Measurements from ENCODE around the gene KIF7.
A peak's percentile ranks its signal among the peaks of the same experiment; 100 is the strongest.
"Not testable (repeated sequence)": the region's sequence is repeated elsewhere in the genome, so short reads cannot be mapped to it uniquely, and the experiment has no call there.

KIF7 gene, protein sequence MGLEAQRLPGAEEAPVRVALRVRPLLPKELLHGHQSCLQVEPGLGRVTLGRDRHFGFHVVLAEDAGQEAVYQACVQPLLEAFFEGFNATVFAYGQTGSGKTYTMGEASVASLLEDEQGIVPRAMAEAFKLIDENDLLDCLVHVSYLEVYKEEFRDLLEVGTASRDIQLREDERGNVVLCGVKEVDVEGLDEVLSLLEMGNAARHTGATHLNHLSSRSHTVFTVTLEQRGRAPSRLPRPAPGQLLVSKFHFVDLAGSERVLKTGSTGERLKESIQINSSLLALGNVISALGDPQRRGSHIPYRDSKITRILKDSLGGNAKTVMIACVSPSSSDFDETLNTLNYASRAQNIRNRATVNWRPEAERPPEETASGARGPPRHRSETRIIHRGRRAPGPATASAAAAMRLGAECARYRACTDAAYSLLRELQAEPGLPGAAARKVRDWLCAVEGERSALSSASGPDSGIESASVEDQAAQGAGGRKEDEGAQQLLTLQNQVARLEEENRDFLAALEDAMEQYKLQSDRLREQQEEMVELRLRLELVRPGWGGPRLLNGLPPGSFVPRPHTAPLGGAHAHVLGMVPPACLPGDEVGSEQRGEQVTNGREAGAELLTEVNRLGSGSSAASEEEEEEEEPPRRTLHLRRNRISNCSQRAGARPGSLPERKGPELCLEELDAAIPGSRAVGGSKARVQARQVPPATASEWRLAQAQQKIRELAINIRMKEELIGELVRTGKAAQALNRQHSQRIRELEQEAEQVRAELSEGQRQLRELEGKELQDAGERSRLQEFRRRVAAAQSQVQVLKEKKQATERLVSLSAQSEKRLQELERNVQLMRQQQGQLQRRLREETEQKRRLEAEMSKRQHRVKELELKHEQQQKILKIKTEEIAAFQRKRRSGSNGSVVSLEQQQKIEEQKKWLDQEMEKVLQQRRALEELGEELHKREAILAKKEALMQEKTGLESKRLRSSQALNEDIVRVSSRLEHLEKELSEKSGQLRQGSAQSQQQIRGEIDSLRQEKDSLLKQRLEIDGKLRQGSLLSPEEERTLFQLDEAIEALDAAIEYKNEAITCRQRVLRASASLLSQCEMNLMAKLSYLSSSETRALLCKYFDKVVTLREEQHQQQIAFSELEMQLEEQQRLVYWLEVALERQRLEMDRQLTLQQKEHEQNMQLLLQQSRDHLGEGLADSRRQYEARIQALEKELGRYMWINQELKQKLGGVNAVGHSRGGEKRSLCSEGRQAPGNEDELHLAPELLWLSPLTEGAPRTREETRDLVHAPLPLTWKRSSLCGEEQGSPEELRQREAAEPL (N-terminal part only)

DNA sequence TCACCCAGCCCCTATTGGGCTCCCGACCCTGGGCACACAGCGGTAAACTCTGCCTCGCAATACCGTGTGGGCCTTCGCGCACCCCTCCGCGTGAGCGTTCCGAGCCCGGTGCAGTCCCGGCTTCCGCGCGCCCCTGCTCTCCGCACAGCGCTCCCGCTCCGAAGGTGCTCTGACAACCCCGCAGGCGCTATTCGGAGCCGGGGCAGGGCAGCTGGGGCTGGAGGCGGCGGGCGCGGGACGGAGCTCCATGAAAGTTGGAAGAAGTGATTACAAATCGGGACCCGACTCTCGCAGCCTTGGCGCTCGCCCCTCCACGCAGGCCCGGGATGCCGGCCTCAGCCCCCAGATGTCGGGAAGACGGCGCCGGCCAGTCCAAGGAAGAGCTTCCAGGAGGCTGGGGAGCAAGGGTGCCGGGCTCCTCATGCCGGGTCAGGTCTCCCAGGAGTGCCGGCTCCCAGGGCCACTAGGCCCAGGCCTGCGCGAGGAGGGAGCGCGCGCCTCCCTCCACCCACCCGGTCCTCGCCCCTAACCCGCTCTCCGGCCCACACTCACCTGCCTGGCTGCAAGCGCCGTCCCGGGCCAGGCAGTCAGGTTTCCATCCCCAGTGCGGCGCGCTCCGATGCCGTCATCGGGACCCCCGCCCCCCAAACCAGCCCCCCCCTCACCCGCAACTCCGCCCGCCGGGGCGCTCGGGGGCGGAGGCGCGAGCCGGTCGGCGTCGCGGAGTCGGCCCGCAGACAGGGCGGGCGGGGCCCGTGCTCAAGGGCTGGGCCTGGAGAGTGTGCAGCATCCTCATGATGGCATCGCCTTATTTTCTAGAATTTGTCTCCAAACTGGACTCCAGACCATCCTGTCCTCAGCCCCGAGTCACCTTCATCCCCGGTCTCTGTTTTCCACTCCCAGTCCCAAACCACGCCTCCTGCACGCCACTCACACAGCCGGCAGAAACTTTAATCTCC is at the start of gene KIF7:
Gene KIF7, minus strand, starts transcription at position 621 of the 959 bp plus-strand sequence. CDS start 2,537 bp downstream, outside the sequence.
- peak in 1 of 3 donors; percentile 20 for DNase-seq (ENCODE audit: low read depth in 3 of 3)

DNA sequence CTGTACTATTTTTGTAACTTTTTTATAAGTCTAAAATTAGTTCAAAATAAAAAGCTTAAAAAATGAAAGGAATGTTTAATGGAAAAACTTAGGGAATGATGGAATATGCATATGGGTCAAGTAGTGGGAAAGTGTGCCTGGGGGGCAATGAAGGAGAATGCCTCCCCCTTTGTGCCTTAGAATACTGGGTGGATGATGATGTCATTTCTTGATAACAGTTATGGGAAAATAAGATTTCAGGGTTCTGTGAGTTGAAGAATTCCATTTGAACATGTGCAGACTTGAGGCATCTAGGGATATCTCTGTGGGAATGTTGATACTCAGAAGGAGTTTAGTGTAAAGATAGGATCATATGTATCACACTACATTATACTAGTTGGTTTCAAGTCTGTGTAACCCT is 49.1 kb upstream of the KIF7 start:
- DNase-seq (ENCODE audit: low read depth in 3 of 3): no peak

DNA sequence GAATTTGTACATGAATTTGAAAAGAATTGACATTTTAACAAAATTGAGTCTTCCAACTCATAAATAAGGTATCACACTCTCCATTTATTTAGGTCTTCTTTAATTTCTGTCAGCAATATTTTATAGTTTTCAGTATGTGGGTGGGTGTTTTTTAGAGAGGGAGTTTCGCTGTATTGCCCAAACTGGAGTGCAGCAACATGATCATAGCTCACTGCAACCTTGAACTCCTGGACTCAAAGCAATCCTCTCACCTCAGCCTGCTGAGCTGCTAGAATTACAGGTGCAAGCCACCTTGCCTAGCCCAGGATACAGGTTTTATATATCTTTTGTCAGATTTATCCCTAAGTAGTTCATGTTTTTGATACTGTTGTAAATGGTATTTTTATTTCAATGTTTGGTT is 39.9 kb upstream of the KIF7 start:
- DNase-seq (ENCODE audit: low read depth in 3 of 3): no peak

DNA sequence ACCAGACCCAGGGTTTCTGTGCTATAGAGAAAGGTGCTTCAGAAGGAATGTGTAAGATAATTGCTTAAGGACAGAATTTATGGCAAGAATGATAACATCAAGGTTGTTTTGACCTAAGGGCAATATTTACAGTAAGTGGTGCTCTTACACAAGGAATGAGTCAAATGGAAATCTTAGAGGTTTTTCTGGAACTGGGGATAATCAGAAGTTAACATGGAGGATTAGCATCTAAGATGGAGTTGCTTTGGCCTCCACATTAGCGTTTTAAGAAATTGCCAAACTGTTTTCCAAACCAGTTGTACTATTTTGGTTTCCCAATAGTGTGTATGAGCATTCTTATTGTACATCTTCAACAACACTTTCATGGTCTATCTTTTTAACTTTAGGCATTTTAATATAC is 38.4 kb upstream of the KIF7 start:
- DNase-seq (ENCODE audit: low read depth in 3 of 3): no peak

DNA sequence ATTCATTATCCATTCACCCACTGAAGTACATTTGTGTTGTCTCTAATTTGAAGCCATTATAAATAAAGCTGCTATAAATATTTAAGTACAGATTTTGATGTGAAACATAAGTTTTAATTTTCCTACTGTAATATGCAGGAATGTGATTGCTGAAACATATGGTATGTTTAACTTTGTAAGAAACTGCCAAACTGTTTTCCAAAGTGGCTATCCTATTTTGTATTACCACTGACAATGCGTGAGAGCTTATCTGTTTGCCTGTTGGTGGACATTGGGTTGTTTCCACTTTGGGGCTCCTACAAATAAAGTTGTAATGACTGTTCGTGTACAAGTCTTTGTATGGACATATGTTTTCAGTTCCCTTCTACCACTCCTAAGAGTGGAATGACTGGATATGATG is 37.8 kb upstream of the KIF7 start:
- no peak for DNase-seq (ENCODE audit: low read depth in 3 of 3)

DNA sequence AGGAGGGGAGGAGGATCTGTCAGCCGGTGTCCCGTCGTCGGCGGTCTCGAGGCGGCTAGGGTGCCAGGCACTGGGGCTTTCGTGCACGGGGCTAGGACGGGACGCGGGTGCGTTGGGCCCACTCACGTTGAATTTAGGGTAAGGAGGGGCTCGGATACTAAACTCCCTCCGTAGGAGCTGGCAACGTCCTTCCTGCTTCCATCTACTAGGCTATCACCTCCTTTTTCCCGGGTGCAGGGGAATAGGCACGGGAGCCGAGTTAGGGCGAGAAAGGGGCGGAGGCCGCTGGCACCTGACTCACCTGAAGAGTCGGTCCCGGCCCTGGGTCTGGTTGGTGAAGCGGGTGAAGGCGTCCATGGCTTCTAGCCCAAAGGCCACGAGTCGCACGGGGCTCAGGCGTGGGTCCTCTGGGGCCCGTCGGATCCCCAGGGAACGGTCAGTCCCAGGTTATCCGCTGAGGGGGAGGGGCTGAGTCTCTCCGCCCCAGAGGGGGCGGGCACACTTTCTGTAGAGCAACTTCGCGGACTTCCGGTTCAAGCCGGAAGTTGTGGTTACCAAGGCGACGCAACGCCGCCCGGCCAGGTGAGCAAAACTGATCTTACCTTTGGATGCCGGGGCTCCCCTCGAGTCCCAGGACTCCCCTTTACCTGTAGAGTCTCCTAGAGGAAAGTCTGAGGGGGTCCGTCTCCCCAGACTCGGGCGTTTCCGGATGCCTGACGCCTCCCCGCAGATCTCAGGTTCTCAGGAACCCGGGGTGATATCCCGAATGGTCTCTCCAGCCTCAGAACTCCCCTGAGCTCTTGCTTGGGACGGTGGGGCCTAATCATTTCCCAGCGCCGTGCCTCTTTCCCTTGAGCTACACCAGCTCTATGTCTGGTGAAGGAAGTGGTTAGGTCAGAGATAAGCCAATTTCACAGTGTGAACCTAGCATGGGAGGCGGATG is 35.3 kb upstream of the KIF7 start, which contains the start of the genes PEX11A and WDR93:
Gene PEX11A, minus strand, starts transcription at position 479 of the 943 bp plus-strand sequence. Its CDS starts 122 bp downstream, at position 357.
Gene WDR93, plus strand, starts transcription at position 536 of the 943 bp plus-strand sequence. CDS start 10,936 bp downstream, outside the sequence.
- DNase-seq (ENCODE audit: low read depth in 3 of 3): peak; percentile 58 to 71 (median 61)

DNA sequence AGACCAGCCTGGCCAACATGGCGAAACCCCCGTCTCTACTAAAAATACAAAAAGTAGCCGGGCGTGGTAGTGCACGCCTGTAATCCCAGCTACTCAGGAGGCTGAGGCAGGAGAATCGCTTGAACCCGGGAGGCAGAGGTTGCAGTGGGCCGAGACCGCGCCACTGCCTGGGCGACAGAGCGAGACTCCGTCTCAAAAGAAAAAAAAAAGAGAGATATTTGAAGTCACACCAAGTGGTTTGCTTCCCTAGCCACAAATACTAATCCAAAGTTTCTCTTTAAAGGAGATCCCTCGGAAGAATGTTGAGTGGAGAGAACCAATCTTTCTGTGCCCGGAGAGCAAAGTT is 34.6 kb upstream of the KIF7 start:
- DNase-seq (ENCODE audit: low read depth in 3 of 3): not testable (repeated sequence)

DNA sequence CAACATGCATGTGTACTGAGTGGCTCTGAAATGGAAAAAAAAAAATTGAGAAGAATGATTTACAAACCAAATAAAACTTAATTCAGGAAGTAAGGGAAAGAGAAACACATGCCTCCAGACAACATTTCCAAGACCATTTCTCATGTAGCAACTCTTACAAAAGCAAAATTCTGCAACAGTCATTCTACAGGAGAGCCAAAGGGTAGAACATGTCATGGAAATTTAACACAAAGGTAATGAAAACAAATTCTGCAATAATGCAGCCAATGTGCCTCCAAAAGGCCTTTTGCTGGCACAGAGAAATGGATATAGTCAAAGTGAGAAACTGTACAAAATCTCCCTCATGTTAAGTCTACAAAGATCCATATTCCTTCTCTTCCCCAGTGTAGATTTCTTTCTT is 31.3 kb upstream of the KIF7 start:
- DNase-seq (ENCODE audit: low read depth in 3 of 3): no peak

DNA sequence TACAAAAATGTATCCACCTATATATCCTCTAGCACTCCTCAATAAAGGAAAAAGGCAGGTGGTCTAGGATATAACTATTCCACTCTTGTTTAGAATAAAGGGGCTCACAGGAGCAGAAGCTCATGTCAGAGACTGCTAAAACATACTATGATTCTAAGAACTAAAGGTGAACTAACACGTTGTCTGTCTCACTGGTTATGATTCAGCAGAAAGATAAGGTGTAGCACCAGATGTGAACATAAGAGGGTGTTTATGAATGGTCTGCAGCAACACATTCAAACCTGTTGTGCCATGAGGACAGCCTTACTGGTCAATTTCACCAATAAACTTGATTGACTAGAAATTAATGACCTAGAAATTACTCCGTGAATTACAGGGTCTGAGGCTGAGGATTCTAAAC is 30.7 kb upstream of the KIF7 start:
- no peak for DNase-seq (ENCODE audit: low read depth in 3 of 3)

DNA sequence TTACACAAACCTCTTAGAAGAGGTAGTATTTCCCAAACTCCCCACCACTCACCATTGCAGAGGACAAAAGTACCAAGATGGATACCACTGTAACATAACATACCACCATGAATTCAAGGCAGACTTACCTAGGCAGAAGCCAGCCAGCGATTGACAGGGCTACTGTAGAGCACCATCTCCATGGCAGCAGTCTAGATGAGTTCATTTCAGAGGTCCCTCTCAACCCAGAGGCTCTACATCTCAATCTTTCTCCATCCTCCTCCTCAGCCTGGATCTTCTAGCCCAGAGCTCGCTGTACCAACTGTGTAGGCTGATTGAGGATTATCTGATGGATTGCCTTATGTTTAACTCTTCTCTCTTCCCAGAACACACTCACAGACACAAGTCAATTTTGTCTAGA is 25.9 kb upstream of the KIF7 start:
- no peak for DNase-seq (ENCODE audit: low read depth in 3 of 3)

DNA sequence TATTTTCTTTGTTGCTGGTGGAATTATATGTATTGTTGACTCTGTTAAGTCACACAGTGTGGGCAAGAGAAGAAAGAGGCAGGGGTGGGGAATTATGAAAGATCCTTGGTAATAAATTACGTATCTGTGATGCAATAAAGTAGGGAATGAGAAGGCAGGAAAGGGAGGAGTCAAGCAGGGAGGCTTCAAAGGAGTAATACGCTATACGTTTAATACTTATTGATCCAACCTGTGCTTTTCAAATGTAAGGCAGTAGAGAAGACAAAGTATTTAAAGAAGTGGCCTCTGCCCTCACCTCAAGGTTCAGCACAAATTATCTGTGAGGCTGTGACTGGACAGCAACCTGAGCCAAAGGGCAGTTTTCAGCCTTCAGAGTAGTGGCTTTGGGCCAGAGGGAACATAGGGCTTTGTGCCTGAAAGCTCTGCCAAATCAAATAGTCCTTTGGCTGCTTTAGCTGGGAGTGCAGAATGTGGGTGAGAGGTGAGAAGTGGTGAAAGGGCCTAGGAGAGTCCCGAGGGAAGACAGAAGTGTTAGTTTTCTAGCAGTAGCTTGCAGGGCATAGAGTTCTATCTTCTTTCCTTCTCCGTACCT is 25.1 kb upstream of the KIF7 start:
- DNase-seq (ENCODE audit: low read depth in 3 of 3): no peak

DNA sequence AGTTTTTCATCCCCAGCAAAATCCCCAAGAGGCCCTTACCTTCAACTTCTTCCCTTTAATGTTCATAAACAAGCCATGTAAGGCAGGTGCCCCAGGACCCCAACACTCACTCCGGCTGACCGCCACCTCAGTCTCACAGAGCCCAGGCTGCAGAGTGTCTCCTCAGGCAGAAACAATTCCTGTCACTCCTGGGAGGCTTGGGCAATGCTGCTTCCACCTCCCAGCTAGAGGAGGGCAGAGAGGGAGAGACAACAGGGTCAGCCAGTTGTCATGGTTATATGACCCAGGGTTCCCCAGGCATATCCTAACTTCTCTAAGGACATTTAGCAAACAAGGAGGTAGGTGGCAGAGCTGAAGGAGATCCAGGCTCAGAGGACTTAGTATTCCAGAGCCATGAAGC is 23.9 kb upstream of the KIF7 start, which contains the start of gene PLIN1:
Gene PLIN1, minus strand, starts transcription at position 156 of the 400 bp plus-strand sequence. CDS start 1,878 bp downstream, outside the sequence.
- no peak for DNase-seq (ENCODE audit: low read depth in 3 of 3)

DNA sequence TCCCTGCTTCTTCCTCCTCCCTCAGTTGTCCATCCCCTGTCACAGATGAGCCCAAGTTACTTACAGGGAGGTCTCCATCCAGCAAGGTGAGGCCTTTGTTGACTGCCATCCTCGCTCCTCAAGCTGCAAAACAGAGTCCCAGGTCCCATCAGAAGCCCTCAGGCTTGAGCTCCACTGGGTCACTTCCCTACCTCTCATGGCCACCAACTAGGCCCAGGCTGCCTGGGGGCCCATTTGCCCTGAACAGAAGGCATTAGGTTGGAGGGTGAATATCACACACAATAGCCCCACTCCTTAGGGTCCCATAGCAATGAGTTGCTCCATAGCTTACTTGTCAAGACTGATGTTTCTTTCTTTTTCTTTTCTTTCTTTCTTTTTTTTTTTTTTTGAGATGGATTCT is 22.1 kb upstream of the KIF7 start:
- DNase-seq (ENCODE audit: low read depth in 3 of 3): no peak

DNA sequence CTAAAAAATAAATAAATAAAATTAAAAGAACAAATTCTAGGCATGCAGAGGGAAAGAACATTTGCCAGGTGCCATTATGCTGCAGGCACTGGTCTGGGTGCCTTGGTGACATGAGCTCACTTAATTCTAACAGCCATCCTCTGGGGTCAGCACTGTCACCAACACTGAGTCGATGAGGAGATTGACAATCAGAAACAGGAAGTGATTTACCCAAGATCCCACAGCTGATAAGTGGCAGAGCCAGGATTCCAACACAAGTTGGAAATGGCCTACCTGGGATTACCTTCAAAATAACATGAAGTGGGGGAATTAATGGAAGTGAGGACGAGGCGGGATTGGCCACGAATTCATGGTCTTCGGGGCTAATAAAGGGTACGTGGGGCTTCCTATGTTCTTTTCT is 20.3 kb upstream of the KIF7 start:
- no peak for DNase-seq (ENCODE audit: low read depth in 3 of 3)

DNA sequence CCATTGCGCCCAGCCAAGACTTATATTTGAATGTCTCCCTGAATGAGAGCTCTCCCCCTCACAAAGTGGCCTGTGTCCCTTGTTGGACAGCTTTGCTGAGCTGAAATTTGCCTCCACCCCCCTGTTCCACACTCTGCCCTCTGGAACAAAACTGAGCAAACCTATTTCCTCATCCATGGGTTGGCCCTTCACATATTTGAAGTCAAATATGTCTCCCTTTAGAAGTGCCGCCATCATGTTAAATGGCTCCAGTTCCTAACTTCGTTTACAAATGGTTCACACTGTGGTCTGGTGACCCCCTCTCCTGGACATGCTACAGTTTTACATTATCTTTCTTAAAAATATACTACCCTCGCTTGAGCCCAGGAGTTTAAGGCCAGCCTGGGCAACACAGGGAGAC is 19.3 kb upstream of the KIF7 start:
- no peak for DNase-seq (ENCODE audit: low read depth in 3 of 3)

DNA sequence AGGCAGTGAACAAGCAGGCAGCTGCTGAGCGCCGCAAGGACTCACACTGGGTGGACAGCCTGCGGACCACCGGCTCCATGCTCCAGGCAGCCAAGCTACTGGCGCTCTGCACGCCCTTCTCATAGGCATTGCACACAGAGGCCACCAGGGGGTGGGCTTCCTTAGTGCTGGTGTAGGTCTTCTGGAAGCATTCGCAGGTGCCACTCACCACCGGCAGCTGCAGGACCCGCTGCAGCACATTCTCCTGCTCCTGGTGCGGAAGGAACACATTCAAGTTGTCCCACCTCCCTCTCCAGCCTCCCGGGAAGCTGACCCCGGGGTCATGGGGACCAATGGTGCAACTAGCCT is 17.9 kb upstream of the KIF7 start:
- no peak for DNase-seq (ENCODE audit: low read depth in 3 of 3)

DNA sequence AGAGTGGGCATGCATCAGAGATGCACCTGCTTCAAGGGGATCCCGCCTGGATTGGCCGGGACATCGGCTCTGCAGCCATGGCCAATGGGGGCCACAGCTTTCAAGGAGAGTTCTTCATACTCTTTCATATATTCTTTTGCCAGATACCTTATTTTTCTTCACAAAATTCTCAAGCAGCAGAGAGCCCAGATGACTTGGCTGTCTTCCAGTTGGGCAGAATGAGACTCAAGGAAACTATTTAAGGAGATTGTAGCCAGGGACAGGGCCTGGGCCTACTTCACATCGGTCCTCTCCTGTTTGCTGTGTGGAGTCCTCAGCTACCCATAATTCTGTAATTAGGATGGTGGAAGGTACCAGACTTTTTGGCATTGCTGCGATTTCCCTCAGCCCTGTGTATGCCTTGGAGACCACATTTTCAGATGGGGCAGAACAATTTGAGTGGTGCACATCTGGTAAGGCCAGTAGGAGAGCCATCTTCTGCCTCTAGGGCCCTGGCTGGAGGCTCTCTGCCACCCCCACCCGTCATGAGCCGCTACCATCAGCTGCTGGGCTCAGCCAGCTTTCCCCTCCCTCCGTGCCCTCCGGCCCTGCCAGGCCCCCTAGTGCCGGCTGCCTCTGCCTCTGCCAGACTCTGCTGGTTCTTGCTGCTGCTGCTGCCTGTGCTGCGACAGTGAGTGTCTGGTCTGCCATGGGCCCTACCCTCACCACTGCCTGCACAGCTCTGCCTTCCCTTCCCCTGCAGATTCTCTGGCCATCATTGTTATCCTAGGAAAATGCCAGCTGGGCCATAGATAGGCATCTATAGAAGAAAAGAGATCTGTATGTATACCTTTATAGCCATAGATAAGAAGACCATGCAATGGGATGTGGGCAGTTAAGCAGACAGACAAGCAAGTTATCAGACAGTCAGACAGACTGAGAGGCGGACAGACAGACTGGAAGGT is 17.2 kb upstream of the KIF7 start:
- DNase-seq (ENCODE audit: low read depth in 3 of 3): no peak

DNA sequence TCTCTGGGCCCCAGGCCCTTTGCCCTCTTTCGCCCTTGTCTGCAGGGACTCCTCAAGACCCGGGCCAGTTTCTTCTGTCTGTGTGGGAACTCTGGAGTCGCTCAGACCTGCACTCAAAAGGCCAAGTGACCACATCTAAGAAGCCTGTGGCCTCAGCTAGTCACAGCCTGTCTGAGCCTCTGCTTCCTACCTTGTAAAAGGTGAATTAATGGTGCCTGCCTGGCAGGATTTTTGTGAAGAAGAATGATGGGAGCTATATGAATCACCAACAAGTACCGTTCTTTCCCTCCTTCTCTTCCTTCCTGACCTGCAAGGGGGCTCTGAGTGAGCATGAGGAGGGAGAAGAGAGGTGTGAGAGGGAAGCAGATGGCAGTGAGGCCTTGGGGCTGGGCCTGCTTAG is 16.4 kb upstream of the KIF7 start:
- DNase-seq (ENCODE audit: low read depth in 3 of 3): no peak

All from stimulated activated CD4-positive, alpha-beta T cell treated with anti-CD3 and anti-CD28 coated beads, TNF-alpha, amount 100 ng/mL, for 48 hours (primary cell).